Testis (tissue), 2 donors: ENCODE data around the gene ARL6IP5.

Source experiments
- CTCF ChIP-seq, 3 experiments: fragments of 450-650 bp in 2 of 3; fragments of 200-600 bp in 1 of 3; sonication (generic) in 1 of 3; IDR thresholded peaks; one replicate each; pipeline ENCODE4 v1.5.1; 2016 to 2019; ENCODE audit warnings: antibody characterized with exemption in 3 of 3, mild to moderate bottlenecking in 2 of 3, moderate library complexity in 1 of 3
- POLR2A ChIP-seq: fragments of 450-650 bp; IDR thresholded peaks from one replicate; pipeline ENCODE4 v1.6.1; 2017; ENCODE audit warnings: antibody characterized with exemption, mild to moderate bottlenecking, moderate library complexity

- TF ChIP-seq CTCF (IDR thresholded peaks at IDR 0.05) (no peak), POLR2A (no peak)
Measured at GRCh38 chr3:69065318-69065964, 19.3 kb upstream of the ARL6IP5 start.
